ENCODE measurements around the gene ATP5F1C.
"Not testable (repeated sequence)": the region's sequence is repeated elsewhere in the genome, so short reads cannot be mapped to it uniquely, and the experiment has no call there.

Gene ATP5F1C

DNA sequence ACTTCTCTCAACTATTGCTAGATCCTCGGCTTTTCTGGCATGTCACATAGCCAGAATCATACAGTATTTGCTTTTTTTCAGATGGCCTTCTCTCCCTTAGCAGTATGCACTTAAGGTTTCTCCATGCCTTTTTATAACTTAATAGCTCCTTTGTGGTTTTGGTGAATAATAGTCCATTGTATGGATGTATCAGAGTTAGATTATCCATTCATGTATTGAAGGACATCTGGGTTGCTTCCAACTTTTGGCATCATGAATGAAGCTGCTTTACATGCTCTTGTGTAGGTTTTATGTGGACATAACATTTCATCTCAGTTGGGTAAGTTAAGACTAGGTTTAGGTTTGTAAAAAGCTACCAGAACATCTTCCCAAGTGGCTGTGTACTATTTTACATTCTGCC is 4.6 kb downstream of the ATP5F1C start:
- in situ Hi-C loops (cut with MboI; ENCODE audit: low sequenced_read_pairs), result no loop called here

- in situ Hi-C loops (cut with MboI; ENCODE audit: low sequenced_read_pairs), result no loop called here
Measured at GRCh38 chr10:7794251-7795026, 6.5 kb downstream of the ATP5F1C start.

GRCh38 chr10:7795605-7796004 is 7.6 kb downstream of the ATP5F1C start:
- in situ Hi-C loops (cut with MboI; ENCODE audit: low sequenced_read_pairs), result no loop called here

- in situ Hi-C loops (cut with MboI; ENCODE audit: low sequenced_read_pairs), result no loop called here
Measured at GRCh38 chr10:7797582-7797981, 9.6 kb downstream of the ATP5F1C start.

GRCh38 chr10:7802606-7803005 is 14.6 kb downstream of the ATP5F1C start:
- in situ Hi-C loops (cut with MboI; ENCODE audit: low sequenced_read_pairs), result no loop called here

- in situ Hi-C loops (cut with MboI; ENCODE audit: low sequenced_read_pairs), result no loop called here
Measured at GRCh38 chr10:7804216-7804615, 16.2 kb downstream of the ATP5F1C start.

GRCh38 chr10:7804741-7805140 is 16.8 kb downstream of the ATP5F1C start:
- in situ Hi-C loops (cut with MboI; ENCODE audit: low sequenced_read_pairs), result no loop called here

DNA sequence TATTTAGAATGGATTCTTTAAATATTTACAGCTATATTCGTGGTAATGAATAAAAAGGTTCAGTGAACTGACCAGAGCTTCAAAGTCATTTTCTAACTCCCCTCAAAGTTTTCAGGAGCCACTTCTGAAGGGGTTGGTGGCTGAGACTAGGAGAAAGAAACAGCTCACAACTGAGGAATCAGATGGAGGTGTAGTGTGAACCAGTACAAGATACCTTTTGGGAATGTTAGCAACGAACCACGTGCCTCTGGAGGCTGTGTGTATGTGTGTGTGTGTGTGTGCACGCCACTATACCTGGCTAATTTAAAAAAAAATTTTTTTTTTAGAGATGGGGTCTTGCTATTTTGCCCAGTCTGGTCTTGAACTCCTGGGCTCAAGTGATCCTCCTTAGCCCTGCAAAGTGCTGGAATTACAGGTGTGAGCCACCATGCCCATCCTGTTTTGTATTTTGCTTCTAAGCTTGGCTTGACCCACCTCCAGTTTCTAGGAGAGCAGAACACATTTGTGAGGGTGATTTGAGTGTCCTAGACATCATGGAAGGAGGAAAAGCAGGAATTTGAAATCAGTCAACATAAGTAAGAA is 20.8 kb downstream of the ATP5F1C start:
- in situ Hi-C loops (cut with MboI; ENCODE audit: low sequenced_read_pairs), result no loop called here

DNA sequence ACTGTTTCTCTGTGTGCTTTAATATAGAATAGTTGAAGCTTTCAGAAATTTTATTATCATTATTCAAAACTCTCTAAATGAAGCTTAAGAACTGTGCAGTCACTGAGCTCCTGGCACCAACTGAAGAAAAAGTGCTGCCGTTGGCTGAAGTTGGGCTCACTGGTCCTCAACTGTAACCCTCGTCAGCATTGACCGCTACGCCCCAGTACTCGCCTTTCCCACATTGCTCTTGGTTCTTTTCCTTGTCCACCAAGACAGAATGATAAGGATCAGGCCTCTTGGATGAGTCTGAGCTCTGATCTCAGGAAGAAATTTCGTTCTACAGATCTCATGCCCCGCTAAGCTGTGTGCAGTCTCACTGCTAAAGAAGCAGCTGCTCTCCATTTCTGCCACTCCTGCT is 22.5 kb downstream of the ATP5F1C start:
- in situ Hi-C loops (cut with MboI; ENCODE audit: low sequenced_read_pairs), result no loop called here

DNA sequence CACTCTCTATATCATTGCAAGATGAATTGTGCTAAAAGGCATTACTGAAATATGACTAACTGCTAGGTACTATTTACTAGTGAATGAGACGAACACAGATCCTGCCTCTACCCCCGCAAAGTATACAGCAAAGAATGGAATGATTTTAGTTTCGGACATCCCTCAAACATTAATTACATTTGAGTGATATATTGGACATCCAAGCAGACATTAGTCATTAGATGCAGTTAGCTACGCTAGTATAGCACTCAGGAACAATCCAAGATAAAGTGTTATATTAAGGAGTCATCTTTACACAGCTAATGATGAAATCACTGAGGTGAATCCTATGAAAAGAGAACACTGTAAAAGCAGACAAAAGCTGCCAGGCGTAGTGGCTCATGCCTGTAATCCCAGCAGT is 23.0 kb downstream of the ATP5F1C start:
- in situ Hi-C loops (cut with MboI; ENCODE audit: low sequenced_read_pairs), result no loop called here

DNA sequence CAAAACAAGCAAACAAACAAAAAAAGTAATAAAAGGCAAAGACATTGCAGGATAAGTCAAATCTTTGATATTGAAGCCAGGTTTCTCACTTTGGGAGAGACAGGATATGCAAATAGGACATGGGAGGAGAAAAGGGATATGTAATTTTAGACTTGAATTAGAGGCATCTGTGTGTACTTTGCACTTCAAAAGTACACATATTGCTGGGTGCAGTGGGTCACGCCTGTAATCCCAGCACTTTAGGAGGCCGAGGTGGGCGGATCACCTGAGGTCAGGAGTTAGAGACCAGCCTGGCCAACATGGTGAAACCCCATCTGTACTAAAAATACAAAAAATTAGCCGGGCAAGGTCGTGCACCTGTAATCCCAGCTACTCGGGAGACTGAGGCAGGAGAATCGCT is 23.8 kb downstream of the ATP5F1C start:
- in situ Hi-C loops (cut with MboI; ENCODE audit: low sequenced_read_pairs), result not testable (repeated sequence)

DNA sequence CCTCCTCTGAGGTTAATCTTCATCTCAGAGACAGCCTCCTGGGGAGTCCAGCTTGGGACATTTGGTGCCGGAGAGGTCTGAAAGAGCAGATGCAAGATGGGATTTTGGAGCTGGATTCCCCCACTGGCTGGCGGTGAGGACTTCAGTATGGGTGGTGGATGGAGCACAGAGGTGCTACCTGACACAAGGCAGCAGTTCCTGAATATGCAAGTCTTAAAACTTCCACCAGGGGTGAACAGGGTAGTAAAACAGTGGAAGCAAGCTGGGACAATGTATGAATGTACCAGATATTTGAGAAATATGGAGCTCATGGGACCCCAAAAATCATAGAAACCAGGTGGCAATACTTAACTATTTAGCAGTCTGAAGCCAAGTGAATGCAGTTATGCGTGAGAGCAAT is 25.5 kb downstream of the ATP5F1C start:
- in situ Hi-C loops (cut with MboI; ENCODE audit: low sequenced_read_pairs), result no loop called here

DNA sequence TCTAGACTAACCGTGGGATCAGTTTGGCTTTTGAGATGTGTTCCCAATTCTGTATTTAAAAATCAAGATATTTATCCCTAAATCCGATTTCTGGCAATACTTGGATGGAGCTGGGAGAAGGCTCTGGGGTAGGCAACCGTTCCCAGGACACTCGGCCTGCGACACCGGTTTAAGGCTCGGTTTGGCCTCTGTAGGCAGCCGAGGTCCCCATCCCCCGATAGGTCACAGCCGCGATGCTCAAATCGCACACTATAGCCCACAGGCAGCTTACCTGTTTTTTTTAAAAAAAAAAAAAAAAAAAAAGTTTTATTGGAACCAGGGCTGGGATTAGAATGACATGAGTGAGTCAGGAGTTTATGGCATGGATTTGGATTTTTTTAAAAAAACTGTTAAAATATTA is 29.6 kb downstream of the ATP5F1C start:
- in situ Hi-C loops (cut with MboI; ENCODE audit: low sequenced_read_pairs), result no loop called here

DNA sequence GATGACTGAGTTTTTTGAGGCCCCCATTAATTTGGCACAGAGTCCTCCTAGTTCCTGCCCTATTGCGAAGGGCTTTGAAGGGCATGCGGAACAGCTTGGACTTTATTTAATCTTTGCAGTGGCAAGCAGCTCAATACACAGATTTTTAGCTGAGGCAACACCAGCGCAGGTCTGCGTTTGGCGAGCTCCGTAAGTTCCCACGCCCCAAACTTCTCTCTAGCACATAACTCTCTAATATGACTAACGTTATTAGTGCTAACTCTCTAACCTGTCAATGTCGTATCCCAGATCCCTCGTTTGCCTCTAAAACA is 30.0 kb downstream of the ATP5F1C start:
- in situ Hi-C loops (cut with MboI; ENCODE audit: low sequenced_read_pairs), result no loop called here

- in situ Hi-C loops (cut with MboI; ENCODE audit: low sequenced_read_pairs), result no loop called here
Measured at GRCh38 chr10:7818295-7819120, 30.5 kb downstream of the ATP5F1C start, which contains the start of gene TAF3. Gene TAF3 (plus strand): TSS chr10:7818505. CDS start chr10:7818710, 205 bp downstream.

DNA sequence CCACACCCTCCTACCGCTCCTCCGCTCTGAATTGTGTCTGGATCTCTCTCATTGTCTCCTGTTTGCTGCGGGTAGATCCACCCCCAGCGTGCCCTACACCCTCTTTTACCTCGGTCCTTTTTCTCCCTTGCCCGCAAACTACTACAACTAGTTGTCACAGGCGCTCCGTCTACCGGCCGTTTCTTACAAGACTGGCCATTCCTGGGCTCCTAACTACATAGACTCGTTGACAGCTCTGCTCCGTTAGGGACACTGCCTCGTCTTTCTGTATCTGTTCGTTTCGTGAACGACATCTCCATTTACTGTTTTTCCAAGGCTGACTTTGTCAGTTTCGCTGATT is 31.1 kb downstream of the ATP5F1C start:
- in situ Hi-C loops (cut with MboI; ENCODE audit: low sequenced_read_pairs), result no loop called here

DNA sequence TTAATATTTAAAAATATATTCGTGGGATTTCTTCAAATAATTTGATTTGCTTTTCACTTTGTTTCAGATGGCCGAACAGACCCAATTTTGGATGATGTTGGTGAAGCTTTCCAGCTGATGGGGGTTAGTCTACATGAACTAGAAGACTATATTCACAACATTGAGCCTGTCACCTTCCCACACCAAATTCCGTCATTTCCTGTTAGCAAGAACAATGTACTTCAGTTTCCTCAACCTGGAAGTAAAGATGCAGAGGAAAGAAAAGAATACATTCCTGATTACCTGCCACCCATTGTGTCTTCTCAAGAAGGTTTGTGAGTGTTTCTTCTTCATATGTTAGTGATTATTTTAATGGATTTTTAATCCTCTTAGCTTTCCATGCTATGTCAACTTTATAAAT is 36.3 kb downstream of the ATP5F1C start:
- in situ Hi-C loops (cut with MboI; ENCODE audit: low sequenced_read_pairs), result no loop called here

- in situ Hi-C loops (cut with MboI; ENCODE audit: low sequenced_read_pairs), result no loop called here
Measured at GRCh38 chr10:7826971-7827370, 39.0 kb downstream of the ATP5F1C start.

DNA sequence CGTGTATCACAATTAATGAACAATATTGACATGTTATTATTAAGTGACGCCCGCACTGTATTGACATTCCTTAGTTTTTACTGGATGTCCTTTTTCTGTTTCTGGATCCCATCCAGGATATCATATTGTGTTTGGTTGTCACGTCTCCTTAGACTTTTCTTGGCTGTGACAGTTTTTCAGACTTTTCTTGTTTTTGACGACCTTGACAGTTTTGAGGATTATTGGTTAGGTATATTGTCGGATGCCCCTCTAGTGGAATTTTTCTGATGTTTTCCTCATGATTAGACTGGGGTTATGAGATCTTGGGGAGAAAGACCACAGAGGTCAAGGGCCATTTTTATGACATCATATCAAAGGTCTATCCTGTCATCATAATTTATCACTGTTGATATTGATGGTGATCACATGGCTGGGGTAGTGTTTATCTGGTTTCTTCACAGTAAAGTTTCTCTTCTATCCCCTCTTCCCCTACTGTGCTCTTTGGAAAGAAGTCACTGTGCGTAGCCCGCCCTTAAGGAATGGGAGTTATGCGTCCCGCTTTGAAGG is 41.4 kb downstream of the ATP5F1C start:
- in situ Hi-C loops (cut with MboI; ENCODE audit: low sequenced_read_pairs), result no loop called here

GRCh38 chr10:7832060-7832459 is 44.1 kb downstream of the ATP5F1C start:
- in situ Hi-C loops (cut with MboI; ENCODE audit: low sequenced_read_pairs), result no loop called here

DNA sequence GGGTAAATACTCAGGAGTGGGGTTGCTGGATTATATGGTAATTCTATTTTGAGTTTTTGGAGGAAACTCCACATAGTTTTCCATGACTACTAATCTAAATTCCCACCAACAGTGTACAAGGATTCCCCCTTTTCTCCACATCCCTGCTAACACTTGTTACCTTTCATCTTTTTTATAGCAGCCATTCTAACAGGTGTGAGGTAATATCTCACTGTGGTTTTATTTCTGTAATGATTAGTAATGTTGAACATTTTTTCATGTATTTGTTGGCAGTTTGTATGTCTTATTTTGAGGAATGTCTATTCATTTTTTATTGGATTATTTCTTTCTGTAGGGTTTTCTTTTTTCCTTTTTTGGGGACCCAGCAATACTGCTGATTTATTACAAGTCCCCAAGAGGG is 45.2 kb downstream of the ATP5F1C start:
- in situ Hi-C loops (cut with MboI; ENCODE audit: low sequenced_read_pairs), result no loop called here

DNA sequence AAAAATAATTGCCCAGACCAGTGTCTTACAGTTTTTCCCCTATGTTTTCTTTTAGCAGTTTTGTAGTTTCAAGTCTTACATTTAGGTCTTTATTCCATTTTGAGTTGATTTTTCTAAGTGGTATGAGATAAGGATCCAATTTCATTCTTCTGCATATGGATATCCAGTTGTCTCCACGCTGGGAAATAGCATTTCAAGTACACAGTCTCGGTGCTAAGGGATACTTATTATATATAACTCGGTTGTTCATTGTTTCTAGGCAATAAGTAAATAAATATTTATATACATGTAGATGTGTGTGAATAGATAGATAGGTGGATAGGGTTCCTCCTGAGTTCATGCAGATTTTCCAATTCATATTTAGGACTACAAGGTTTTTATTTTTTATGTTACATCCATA is 46.3 kb downstream of the ATP5F1C start:
- in situ Hi-C loops (cut with MboI; ENCODE audit: low sequenced_read_pairs), result no loop called here
